DMS 273 (cell line): ENCODE measurements around the gene LDLRAD2.
"Not testable (repeated sequence)": the region's sequence is repeated elsewhere in the genome, so short reads cannot be mapped to it uniquely, and the experiment has no call there.

Source experiments
- DNase-seq: peaks from one replicate; lab custom pipeline; 2025; ENCODE audit not compliant: unreplicated experiment; lab: John Stamatoyannopoulos, UW

The LDLRAD2 gene

DNA sequence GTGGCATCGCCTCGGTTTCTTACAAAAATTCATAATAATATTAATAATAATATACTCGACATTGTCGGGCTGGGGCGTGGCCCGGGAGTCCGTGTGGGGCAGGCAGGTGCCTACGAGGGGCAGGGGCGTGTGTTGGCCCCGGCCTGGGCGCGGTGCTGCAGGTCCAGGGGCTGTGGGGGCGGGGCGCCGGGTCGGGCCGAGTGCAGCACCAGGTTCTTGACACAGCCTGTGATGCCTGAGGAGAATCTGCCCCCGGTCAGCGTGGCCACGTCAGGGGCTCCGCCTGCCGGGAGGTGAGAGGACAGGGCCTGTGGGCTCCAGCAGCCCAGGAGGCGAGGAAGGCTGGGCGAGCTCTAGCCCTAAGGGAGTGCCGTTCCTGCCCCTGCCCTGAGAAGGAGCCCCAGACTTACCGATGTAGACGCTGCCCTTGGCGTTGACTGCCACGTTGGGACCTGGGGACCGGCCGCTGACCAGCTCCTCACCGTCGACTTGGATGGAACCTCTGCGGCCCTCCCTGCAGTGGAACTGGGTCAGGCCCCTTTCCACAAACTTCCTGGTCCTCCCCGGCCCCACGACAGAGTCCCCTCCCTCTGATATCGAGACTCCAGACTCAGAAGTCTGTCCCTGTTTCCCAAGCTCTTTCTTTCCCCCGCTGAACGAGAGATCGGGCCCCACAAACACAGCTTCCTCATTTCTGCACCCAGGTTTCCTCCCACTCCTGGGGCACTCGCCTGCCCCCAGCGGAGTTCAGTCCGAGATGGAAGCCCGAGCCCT lies 11.3 kb downstream of the LDLRAD2 start:
- DNase-seq = no peak

DNA sequence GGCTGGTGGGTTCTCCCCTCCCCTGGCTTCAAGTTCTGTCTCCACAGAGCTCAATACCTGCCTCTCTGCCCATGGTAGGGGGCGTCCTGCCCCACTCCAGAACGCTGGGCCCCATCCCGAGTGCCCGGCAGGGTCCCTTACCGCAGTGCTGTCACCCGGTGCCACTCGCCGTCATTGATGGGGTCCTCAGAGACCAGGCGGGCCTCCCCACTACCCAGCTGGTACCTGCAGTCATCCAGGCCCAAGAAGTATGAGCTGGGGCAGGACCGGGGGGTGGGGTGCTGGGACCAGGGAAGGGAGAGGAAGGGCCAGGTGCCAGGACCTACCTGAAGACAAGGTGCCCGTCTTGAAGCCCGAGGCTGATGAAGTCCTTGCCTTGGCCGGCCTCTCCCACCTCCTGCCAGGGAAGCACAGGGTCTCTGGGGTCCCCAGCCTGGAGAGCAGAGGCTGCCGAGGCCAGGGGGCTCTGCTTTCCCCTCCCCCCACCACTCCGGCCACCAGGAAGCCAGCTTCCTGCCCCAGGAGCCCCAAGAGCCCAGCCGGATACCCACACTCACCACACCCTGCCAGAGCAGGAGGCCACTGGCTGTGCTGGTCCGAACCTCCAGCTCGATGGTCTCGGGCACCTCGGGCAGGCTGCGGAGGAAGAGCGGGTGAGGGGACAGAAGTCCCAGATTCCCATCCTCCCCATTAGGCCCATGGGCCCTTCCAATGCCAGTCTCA lies 12.1 kb downstream of the LDLRAD2 start:
- no peak for DNase-seq

DNA sequence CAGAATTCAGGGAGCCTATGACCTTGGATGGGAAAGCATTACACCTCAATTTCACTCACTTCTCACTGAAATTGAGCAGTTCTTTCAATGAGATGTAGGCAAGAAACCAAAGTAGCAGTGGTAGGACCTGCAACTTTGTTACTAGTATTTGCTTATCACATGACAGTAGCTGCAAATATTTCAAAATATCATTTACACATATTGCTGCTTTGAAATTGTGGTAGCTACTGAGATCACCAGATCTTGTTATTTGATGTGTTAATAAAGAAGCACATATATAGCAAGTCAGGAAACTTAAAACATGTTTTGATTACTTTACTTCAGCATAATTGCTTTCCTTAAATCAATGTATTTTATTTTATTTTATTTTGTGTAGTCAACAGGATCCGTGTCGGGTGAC lies 12.9 kb downstream of the LDLRAD2 start:
- DNase-seq = no peak

DNA sequence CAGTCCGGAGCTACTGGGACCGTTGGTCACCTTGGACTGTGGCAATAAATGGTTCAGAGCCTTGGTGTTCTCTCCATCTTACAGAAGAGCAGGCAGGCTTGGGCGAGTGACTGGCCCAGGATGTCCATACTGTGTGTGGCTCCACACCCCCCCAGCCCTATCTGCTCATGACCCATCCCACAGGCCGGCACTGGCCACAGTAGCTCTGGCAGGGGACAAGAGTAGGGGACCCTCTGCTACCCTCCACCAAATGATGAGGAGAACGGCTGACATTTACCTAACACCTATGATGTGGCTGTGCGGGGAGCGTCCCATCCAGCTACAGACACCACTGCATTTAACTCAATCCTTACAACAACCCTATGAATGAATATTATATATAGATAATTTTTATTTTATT lies 13.3 kb downstream of the LDLRAD2 start:
- DNase-seq = no peak

DNA sequence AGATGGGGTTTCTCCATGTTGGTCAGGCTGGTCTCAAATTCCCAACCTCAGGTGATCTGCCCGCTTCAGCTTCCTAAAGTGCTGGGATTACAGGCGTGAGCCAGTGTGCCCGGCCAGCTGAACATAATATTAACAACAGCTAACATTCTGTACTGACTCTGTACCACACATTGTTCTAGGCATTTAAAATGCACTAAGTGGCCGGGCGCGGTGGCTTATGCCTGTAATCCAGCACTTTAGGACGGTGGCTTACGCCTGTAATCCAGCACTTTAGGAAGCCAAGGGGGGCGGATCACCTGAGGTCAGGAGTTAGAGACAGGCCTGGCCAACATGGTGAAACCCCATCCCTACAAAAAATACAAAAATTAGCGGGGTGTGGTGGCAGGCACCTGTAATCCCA lies 14.6 kb downstream of the LDLRAD2 start:
- DNase-seq = not testable (repeated sequence)

DNA sequence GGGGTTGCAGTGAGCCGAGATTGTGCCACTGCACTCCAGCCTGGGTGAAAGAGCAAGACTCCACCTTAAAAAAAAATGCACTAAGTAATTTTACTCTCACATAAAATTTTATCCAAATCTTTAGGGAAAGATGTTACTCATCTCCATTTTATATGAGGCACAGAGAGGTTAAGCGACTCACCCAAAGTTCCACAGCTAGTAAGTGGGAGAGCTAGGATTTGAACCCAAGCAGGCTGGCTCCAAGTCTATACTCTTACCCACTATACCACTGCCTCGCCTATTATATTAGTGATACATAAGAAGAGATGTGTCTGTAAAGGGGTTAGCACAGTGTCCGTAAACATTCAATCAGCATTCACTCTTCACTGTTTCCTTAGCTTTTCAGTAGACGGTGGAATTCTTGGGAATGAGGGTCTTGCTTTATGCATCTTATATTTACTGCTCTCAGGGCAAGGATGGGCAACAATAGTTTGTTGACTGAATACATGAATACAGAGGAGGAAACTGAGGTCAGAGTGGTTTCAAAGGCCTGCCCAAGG lies 15.1 kb downstream of the LDLRAD2 start:
- no peak for DNase-seq

DNA sequence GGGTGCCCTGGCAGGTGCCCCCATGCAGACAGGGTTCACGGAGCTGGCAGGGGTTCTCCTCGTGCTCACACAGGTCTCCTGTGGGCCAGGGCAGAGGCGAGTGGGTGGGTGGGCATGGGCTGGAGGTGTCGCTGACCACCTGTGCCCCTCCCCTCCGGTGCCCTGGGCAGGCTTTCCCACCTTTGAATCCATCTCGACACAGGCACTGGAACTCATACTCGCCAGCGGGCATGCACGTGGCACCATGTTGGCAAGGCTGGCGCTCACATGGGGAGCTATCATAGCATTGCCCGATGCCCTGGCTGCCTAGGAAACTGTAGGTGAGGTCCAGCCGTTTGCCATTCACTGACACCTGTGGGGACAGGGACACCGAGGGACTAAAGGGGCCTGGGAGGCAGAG lies 16.0 kb downstream of the LDLRAD2 start:
- no peak for DNase-seq

DNA sequence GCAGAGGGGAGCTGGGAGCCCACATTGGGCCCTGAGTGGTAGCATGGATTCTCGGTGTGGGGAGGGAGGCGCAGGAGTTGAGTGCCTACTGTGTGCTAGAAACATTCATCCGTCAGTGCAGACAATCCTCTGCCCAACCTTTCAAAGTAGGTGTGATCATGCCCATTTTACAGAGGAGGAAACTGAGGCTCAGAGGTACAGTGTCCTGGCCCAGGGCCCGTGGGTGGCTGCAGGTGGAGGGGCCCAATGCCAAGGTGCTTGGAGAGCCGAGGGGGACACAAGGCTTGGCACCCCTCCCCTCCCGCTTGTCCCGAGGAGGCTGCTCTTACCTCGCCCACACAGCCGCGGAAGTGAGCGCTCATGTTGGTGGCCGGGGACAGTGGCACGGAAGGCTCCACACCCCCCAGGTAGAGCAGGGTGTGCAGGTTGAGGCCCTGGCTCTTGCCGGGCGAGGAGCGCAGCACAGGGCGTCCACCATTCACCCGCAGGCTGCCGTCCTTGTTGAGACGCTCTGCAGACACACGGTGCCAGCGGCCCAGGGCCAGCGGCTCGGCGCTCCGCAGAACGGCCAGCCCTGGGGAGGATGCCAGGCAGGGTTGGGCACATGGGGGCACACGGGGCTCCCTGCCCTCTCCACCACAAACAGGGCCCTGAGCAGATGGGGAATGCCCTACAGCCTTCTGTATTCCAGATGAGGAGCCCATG lies 16.6 kb downstream of the LDLRAD2 start:
- no peak for DNase-seq

DNA sequence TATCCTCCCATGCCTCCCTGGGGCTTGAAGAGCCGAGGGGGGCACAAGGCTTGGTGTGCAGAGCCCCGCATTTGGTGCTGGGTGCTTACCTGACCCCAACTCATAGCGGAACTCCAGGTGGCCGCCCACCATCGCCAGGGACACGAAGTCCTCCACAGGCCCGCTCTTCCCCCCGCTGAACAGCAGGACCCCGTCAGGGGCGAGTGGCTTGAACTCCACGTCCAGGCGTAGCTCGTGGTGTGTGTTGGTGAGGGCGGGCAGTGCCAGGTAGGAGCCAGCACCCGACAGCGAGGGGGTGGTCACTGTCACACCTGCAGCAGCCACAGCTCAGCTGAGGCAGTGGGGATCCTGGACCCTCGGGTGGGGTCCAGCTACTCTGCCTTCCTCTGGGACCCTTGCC lies 17.2 kb downstream of the LDLRAD2 start:
- no peak for DNase-seq

DNA sequence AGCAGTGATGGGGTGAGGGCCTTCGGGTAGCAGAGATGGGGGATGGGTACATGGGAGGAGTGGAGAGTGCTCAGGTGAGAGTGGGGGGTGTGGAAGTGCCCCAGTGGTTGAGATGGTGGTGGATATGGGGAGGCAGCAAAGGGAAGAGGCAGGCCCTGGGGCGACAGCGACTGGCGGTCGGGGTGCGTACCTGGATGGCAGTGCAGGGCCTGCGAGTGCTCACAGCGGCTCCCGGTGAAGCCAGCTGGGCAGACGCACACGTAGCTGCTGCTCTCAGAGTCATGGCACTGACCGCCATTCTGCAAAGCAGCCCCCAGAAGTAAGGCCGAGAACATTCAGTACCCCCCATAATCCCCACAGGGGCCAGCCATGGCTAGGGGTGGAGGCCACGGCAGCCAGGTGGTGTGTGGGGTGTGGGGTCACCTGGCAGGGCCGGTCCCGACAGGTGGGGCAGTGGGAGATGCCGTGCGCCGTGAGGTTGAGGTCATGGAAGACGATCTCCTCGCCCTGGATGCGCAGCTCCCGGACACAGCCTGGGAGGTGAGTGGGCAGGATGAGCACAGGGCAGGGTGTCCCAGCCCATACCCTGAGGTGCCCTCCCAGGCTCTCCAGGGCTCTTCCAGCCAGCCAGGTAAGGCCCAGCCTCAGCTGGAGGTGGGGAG lies 18.9 kb downstream of the LDLRAD2 start:
- no peak for DNase-seq

DNA sequence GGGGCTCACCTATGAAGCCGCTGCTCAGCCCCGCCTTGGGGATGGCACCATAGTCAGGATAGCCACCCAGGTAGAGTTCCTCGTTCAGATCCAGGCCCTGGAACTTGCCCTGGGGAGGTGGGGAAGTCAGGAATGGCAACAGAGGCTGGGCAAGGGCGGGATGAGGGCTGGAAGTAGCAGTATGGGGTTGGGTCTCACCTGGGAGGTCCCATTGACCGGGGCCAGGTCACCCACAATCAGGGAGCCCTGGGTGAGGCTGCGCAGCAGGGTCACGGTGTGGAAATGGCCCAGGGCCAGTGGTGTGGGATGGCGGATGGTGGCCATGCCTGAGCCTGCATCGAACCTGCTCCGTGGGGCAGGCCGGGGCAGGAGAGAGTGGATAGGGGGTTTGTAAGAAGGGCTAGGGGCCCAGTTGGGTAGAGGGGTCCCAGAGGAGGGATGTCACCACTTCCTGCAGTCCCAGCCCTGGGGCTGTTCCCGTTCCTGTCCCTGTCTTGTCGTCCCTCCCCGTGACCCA lies 19.4 kb downstream of the LDLRAD2 start:
- DNase-seq = no peak

DNA sequence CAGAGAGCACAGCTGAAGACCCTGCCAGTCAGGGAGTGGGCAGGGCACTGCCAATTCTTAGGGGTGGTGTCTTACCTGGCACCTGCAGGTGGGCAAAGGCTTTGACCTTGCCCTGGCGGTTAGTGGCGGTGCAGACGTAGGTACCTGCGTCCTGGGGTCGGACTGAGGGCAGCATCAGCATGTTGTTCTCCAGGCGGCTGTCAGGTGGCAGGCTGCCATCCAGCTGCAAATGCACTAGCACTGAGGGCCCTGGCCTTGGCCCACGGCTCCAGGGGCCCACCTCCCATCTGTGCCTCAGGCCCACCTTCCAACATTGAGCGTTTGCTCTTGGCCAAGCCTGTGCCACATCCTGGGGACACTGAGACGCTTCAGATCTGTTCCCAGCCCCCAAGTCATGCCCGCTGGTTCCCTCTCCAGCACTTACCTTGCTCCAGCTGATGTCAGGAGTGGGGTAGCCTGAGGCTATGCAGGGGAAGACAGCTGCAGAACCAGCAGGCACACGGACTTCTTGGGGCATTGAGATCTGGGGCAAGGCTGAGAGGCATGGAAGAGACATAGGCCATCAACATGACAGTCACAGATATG lies 21.4 kb downstream of the LDLRAD2 start:
- no peak for DNase-seq

DNA sequence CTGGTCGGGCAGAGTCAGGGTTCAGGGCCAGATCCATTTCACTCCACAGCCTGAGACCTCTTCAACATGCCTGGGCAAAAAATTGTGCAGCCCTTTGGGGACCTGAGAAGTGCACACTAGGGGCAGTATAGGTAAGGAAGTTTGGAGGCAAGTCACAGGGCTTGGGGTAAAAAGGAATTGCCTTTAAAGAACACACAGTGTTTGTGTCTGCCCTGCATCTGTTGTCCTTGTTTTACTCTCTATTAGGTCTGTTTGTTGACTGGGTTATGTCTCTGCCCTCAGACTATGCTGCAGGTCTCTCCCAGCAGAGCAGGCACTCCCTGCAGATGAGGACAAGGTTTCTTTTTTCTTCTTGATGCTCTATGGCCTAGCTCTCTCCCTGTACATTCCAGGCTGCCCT lies 22.0 kb downstream of the LDLRAD2 start:
- DNase-seq = no peak

DNA sequence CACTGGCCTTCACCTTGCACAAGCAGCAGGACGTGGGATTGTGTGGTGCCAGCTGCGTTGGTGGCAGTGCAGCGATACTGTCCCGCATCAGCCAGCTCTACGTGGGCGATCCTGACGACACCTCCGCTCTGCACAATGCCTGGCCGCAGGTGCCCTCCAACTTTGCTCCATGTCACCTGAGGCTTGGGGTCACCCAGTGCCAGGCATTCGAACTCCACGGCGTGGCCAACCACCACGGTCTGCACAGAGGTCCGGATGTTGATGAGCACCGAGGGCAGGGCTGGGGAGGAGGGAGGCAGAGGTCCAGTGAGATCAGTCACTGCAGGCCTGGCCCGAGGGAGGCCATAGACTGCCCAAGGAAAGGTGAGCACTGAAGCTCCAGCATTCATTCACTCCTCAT lies 22.6 kb downstream of the LDLRAD2 start:
- no peak for DNase-seq

DNA sequence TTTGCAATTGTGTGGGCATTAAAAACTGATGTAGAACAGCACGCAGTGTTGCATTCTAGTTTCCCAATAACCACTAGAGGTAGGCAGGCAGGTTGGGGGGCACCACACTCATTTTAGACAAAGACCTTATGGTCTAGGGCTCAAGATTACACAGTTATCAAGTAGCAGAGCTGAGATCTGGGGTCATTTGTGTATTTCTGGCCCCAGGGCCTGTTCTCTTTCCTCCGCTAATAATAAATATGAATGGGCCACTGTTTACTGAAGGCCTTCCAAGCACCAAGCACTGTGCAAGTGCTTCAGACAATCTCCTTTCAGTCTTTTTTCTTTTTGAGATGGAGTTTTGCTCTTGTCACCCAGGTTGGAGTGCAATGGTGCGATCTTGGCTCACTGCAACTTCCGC lies 23.9 kb downstream of the LDLRAD2 start:
- no peak for DNase-seq

DNA sequence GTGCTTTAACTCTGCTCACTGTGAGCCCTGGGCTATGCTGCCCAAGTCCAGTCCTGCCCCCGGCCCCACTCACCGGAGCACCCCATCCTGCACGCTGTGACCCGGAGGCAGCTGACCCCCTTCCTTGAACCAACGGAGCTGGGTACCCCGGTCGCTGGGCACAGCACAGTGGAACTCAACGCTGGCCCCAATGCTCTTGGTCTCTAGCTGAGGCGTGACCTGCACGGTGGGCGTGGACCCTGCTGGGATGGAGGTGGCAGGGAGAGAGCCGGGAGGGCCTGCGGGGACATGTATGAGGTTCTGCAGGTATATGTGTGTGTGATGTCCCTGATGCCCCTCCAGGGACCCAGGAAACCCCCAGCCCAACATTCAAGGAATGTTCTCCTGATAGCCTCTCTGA lies 24.7 kb downstream of the LDLRAD2 start:
- DNase-seq = no peak

DNA sequence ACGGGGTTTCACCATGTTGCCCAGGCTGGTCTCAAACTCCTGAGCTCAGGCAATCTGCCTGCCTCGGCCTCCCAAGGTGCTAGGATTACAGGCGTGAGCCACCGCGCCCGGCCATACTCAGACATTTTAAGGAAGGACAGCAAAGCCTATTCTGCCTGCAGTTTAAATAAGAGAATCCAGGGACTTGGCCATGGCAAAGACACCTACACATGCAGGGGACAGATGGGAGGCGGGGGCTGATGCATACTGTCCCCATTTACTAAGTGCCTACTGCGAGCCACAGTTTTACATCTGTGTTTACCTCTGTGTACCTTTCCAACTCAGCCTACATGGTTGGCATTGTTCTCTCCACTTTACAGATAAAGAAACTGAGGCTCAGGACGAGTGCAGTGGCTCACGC lies 25.4 kb downstream of the LDLRAD2 start:
- DNase-seq = no peak

DNA sequence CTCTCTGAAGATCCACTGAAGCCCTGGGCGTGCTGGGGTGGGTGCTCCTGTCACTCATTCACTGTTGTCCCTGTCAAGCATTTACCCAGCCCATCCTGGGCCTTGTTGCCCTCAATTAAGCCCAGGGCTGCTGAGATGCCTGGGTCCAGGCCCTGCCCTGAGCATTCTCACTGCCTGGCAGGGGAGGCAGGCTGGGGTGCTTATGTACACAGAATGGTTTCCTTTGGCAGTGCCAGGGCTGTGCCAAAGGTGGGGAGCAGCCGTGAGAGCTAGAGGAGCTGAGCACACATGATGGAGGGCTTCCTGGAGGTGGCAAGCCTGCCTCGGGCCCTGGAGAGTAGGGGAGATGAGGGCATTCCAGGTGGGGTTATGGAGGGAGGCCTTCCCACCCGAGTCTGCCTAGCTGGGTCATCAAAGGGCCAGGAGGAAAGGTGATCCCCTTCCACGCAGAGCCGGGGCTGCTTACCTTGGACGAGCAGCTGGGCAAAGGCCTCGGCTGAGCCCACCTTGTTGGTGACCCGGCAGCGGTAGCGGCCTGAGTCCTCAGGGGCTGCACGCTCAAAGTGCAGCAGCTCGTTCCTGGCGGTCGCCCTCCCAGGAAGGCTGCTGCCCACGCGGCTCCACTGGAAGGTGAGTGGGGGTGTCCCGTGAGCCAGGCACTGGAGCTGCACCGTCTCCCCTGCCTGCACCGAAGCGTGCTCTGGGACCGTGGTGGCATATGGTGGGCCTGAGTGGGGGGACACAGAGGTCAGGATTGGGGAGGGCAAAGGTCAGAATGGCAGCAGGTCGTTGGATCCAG lies 26.5 kb downstream of the LDLRAD2 start:
- no peak for DNase-seq

DNA sequence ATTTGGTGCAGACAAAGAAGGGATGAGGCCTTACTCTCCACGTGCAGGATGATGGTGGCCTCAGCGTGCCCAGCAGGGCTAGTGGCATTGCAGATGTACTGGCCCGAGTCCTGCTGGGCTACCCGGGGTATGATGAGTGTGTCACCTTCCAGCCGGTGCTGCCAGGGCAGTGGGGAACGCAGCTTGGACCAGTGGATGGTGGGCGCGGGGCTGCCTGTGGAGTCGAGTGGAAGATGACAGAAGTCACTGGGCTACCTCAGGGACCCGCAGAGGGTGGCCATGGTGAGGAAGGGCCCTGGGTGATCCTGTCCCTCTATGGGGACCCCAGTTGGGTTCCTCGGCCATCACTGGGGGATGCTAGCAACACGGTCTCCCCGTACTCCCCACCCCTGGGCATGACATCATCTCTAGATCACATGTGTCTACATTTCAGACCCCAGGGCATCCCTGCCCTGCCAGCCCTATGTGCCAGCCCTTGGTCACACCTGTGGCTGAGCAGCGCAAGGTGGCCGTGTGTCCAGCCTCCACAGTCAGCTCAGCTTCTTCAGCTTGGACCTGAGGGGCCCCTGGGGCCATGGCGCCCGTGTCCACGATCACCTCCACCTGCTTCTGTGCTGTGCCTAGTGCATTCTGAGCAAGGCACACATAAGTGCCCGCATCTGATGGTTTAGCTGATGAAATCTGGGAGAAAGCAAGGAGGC lies 27.4 kb downstream of the LDLRAD2 start:
- no peak for DNase-seq
